ENCODE measurements around the gene PLCB4. TPM values are rescaled to one million over a fixed set of nuclear protein-coding genes. Genes with fewer than 3 reads are reported as not detected.

The PLCB4 gene
- polyA plus RNA-seq, 1 of the 3 experiments (the other 2 are of a cell fraction) = 5.5 TPM

DNA sequence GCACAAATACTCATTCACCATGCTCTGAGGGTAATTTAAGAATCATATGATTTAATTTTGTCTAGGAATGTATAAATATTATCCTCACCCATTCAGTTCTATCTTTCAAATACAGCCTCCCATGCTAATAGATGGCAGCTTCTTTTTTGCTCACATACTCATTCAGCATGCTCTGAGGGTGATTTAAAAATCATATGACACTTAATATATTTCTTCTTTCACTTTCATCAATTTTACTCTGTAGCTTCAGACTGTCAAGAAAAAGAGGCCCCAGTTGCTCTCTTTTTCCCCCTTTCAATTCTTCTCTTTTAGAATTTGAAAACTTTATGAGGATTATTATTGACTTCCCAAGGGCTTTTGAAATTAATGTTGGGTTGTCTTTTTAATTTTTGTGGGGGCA lies 283.9 kb downstream of the PLCB4 start (continued):
- no peak for TF ChIP-seq POLR2AphosphoS5 (IDR thresholded peaks at IDR 0.05; ENCODE audit: low read depth, low read length)

DNA sequence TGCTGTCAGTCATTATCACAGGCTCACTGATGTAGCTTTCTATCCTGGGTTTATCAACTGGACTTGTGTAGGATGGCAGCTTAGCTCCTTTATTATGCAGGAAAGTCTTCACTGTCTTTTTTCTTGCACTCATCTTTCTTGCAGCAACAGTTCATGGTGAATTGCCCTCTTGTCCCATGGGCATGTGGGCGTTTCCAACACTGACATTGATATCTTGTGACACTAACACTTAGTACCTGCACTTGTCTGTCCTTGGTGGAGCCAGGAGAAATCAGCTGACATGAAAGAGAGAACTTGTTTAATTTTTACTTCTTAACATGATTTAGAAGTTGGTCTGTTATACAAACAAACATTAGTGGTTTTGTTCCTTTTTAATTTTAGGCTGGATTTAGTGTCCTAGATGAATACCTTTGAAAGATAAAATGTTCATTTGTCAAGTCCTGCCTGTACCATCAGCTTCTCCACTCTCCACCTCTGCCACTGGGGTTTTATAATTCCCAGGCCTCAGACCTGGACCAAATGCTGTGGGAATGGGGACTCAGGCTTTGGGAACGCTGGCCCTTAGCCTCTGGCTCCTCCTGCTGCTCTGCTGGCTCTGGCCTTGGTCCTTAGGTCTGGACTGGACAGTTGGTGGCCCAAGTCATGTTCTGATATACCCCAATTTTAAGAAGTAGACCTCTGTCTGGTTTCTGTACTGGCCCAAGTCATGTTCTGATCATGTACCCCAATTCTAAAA lies 284.5 kb downstream of the PLCB4 start:
- no peaks in the 10 kb centered on the region for H3F3A ChIP-seq (replicated peaks; ENCODE audit: insufficient read depth)
- ChIA-PET POLR2A (no interaction called here), CTCF (interaction anchor here (0.6 to 2.3 kb wide), 7 partner anchors 9 to 1145 kb away, joined by 3 to 11 read pairs (median 3); no protein-coding TSS in a partner anchor)
- no peak for DNase-seq
- H3K9me3 ChIP-seq = no peaks in the 10 kb centered on the region
- no peak overlapping the region for H3K9ac ChIP-seq
- peaks cover 3 to 5% of the 10 kb centered on the region in 2 experiments; a peak in 3 of 4 replicates for H3K4me1 ChIP-seq (ENCODE audit: control insufficient read depth in 1 of 2, insufficient read depth in 2 of 2, low read depth in 1 of 2, low read length in 1 of 2)
- 91% methylated on average over 2 of the region's 2 CpGs for WGBS (ENCODE audit: low lambda C conversion rate)
- no peak overlapping the region for H2AFZ ChIP-seq (ENCODE audit: low read depth)
- no peak overlapping the region for H3K4me2 ChIP-seq
- H3K9me2 ChIP-seq = no peaks in the 10 kb centered on the region
- H3K27ac ChIP-seq (ENCODE audit: low read depth in 2 of 2, low read length in 1 of 2) = no peak overlapping the region
- H4K20me1 ChIP-seq (ENCODE audit: insufficient read depth) = no peaks in the 10 kb centered on the region
- no peaks in the 10 kb centered on the region for H3K79me2 ChIP-seq (ENCODE audit: insufficient read depth)
- TF ChIP-seq, protein P1, sequence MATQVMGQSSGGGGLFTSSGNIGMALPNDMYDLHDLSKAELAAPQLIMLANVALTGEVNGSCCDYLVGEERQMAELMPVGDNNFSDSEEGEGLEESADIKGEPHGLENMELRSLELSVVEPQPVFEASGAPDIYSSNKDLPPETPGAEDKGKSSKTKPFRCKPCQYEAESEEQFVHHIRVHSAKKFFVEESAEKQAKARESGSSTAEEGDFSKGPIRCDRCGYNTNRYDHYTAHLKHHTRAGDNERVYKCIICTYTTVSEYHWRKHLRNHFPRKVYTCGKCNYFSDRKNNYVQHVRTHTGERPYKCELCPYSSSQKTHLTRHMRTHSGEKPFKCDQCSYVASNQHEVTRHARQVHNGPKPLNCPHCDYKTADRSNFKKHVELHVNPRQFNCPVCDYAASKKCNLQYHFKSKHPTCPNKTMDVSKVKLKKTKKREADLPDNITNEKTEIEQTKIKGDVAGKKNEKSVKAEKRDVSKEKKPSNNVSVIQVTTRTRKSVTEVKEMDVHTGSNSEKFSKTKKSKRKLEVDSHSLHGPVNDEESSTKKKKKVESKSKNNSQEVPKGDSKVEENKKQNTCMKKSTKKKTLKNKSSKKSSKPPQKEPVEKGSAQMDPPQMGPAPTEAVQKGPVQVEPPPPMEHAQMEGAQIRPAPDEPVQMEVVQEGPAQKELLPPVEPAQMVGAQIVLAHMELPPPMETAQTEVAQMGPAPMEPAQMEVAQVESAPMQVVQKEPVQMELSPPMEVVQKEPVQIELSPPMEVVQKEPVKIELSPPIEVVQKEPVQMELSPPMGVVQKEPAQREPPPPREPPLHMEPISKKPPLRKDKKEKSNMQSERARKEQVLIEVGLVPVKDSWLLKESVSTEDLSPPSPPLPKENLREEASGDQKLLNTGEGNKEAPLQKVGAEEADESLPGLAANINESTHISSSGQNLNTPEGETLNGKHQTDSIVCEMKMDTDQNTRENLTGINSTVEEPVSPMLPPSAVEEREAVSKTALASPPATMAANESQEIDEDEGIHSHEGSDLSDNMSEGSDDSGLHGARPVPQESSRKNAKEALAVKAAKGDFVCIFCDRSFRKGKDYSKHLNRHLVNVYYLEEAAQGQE (IDR thresholded peaks at IDR 0.05; ENCODE audit: low read depth, low read length) = peak; percentile 78
- no peak for TF ChIP-seq SIN3A (IDR thresholded peaks at IDR 0.05; ENCODE audit: borderline replicate concordance, low read depth, low read length)
- H3K36me3 ChIP-seq (replicated peaks in 1 of 2; ENCODE audit: control insufficient read depth in 1 of 2, insufficient read depth in 2 of 2, low read length in 1 of 2) = peaks cover 0 to 3% of the 10 kb centered on the region in 2 experiments
- H3K4me3 ChIP-seq (ENCODE audit: low read depth in 2 of 2, low read length in 1 of 2) = no peak overlapping the region
- no peaks in the 10 kb centered on the region for H3K27me3 ChIP-seq (ENCODE audit: insufficient read depth)

DNA sequence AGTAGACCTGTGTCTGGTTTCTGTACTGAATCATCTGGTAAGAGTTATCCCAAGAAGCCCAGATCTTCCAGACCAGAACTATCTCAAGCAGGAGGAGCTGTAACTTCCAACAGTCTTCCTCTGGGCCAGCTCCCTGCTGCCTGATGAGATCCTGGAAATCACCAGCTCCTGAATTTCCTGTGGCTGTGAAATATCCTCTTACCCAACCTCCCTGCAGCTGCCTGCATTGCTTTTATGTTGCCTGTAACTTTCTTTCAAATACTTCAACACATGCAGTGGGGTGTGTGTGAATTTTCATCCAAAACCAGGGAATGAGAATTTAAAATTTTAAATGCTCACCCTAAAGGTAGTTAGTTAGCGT lies 285.0 kb downstream of the PLCB4 start:
- TF ChIP-seq, protein P2, sequence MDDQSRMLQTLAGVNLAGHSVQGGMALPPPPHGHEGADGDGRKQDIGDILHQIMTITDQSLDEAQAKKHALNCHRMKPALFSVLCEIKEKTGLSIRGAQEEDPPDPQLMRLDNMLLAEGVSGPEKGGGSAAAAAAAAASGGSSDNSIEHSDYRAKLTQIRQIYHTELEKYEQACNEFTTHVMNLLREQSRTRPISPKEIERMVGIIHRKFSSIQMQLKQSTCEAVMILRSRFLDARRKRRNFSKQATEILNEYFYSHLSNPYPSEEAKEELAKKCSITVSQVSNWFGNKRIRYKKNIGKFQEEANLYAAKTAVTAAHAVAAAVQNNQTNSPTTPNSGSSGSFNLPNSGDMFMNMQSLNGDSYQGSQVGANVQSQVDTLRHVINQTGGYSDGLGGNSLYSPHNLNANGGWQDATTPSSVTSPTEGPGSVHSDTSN (IDR thresholded peaks at IDR 0.05) = no peak
- TF ChIP-seq YY1 (IDR thresholded peaks at IDR 0.05; ENCODE audit: low read depth) (no peak), SMC3 (IDR thresholded peaks at IDR 0.05; ENCODE audit: low read depth, low read length) (no peak), NFIC (IDR thresholded peaks at IDR 0.05; ENCODE audit: borderline replicate concordance) (no peak), SIN3A (IDR thresholded peaks at IDR 0.05; ENCODE audit: borderline replicate concordance, low read depth, low read length) (no peak)
- TF ChIP-seq, protein P3, sequence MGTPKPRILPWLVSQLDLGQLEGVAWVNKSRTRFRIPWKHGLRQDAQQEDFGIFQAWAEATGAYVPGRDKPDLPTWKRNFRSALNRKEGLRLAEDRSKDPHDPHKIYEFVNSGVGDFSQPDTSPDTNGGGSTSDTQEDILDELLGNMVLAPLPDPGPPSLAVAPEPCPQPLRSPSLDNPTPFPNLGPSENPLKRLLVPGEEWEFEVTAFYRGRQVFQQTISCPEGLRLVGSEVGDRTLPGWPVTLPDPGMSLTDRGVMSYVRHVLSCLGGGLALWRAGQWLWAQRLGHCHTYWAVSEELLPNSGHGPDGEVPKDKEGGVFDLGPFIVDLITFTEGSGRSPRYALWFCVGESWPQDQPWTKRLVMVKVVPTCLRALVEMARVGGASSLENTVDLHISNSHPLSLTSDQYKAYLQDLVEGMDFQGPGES (IDR thresholded peaks at IDR 0.05; ENCODE audit: low read depth, low read length) = no peak
- H3K79me2 ChIP-seq (ENCODE audit: insufficient read depth) = no peaks in the 10 kb centered on the region
- no peaks in the 10 kb centered on the region for H3K9me3 ChIP-seq
- WGBS (ENCODE audit: low lambda C conversion rate) = 95% methylated on average over 1 of the region's 1 CpG
- H3K9me2 ChIP-seq = no peaks in the 10 kb centered on the region
- no peak overlapping the region for H3K9ac ChIP-seq
- H3F3A ChIP-seq (replicated peaks; ENCODE audit: insufficient read depth) = no peaks in the 10 kb centered on the region
- DNase-seq = no peak
- H2AFZ ChIP-seq (ENCODE audit: low read depth) = no peak overlapping the region
- no peak overlapping the region for H3K27ac ChIP-seq (ENCODE audit: low read depth in 2 of 2, low read length in 1 of 2)
- CTCF ChIA-PET = interaction anchor here (1.1 to 2.3 kb wide), 6 partner anchors 8 to 594 kb away, joined by 3 to 11 read pairs (median 4); no protein-coding TSS in a partner anchor
- no peaks in the 10 kb centered on the region for H4K20me1 ChIP-seq (ENCODE audit: insufficient read depth)
- peaks cover under 1 to 3% of the 10 kb centered on the region in 2 experiments; a peak in 2 of 4 replicates for H3K4me1 ChIP-seq (ENCODE audit: control insufficient read depth in 1 of 2, insufficient read depth in 2 of 2, low read depth in 1 of 2, low read length in 1 of 2)
- no peaks in the 10 kb centered on the region for H3K27me3 ChIP-seq (ENCODE audit: insufficient read depth)
- no peak overlapping the region for H3K4me2 ChIP-seq
- POLR2A ChIA-PET = no interaction called here
- H3K36me3 ChIP-seq (replicated peaks in 1 of 2; ENCODE audit: control insufficient read depth in 1 of 2, insufficient read depth in 2 of 2, low read length in 1 of 2) = peaks cover 0 to 3% of the 10 kb centered on the region in 2 experiments
- no peak overlapping the region for H3K4me3 ChIP-seq (ENCODE audit: low read depth in 2 of 2, low read length in 1 of 2)

Measured in SK-N-SH (cell line).